H1 (cell line): ENCODE measurements around the gene AIF1L. TPM values are rescaled to one million over a fixed set of nuclear protein-coding genes. Genes with fewer than 3 reads are reported as not detected.

Source experiments
- CTCF ChIA-PET: fragments of 300-600 bp; sonication (Branson Sonifier 250); formaldehyde crosslinking; loops from one replicate; lab custom pipeline; 2021; ENCODE audit not compliant: partially characterized antibody; lab: Charles Lee
- POLR2A ChIA-PET: fragments of 300-600 bp; sonication (Branson Sonifier 250); formaldehyde crosslinking; loops from one replicate; lab custom pipeline; 2021; ENCODE audit warnings: inconsistent platforms; ENCODE audit not compliant: partially characterized antibody; lab: Charles Lee
- DNase-seq, 2 experiments: peaks; one replicate each; pipeline versions ENCODE4 v3.0.0 to v3.0.0-alpha.2; 2010 to 2022; ENCODE audit warnings: low spot score in 2 of 2, low read depth in 1 of 2, mixed read lengths in 1 of 2
- FAIRE-seq: peaks from 2 replicates; lab custom pipeline; 2011; peaks lifted over from hg19 to GRCh38; lab: Jason Lieb, UNC
- H2AFZ ChIP-seq: 2 replicates; pipeline ENCODE4 v1.8.1; 2012; ENCODE audit warnings: low read length, inconsistent platforms
- H2AK5ac ChIP-seq: 2 replicates; pipeline ENCODE4 v1.6.1; 2013; ENCODE audit warnings: low read depth, low read length
- H2BK120ac ChIP-seq: replicated peaks from 2 replicates; pipeline ENCODE3; 2013; ENCODE audit warnings: low read depth, low read length, inconsistent platforms
- H2BK12ac ChIP-seq: 2 replicates; pipeline ENCODE4 v1.6.1; 2013; ENCODE audit warnings: low read depth, low read length
- H2BK15ac ChIP-seq: 2 replicates; pipeline ENCODE4 v1.6.1; 2013; ENCODE audit warnings: low read length
- H2BK20ac ChIP-seq: 2 replicates; pipeline ENCODE4 v1.6.1; 2013; ENCODE audit warnings: low read length
- H2BK5ac ChIP-seq: 2 replicates; pipeline ENCODE4 v1.6.1; 2013; ENCODE audit warnings: low read depth, low read length
- H3K14ac ChIP-seq: 2 replicates; pipeline ENCODE4 v1.6.1; 2013; ENCODE audit warnings: inconsistent platforms; ENCODE audit not compliant: insufficient read length
- H3K18ac ChIP-seq: 2 replicates; pipeline ENCODE4 v1.6.1; 2013; ENCODE audit warnings: low read length; ENCODE audit errors: extremely low read depth
- H3K23ac ChIP-seq: 2 replicates; pipeline ENCODE4 v1.6.1; 2013; ENCODE audit warnings: inconsistent platforms; ENCODE audit not compliant: insufficient read length
- H3K23me2 ChIP-seq: 2 replicates; pipeline ENCODE4 v1.6.1; 2013; ENCODE audit warnings: low read depth, low read length
- H3K27ac ChIP-seq: 2 replicates; pipeline ENCODE4 v1.6.1; 2011; ENCODE audit warnings: low read depth, low read length, inconsistent platforms
- H3K27me3 ChIP-seq, 4 experiments: replicated peaks in 1 of 4; 1 replicate in 1 of 4; 2 replicates in 3 of 4; pipeline versions ENCODE4 v1.6.1 to v1.8.1; 2011 to 2013; ENCODE audit warnings: low read length in 3 of 4, mild to moderate bottlenecking in 3 of 4, inconsistent platforms in 2 of 4, mixed read lengths in 2 of 4, moderate library complexity in 1 of 4; ENCODE audit not compliant: control insufficient read depth in 3 of 4, insufficient read depth in 3 of 4; ENCODE audit errors: extremely low read depth in 1 of 4
- H3K36me3 ChIP-seq, 4 experiments: 2 replicates each; pipeline versions ENCODE4 v1.6.1 to v1.8.1; 2011 to 2013; ENCODE audit warnings: mild to moderate bottlenecking in 4 of 4, low read length in 3 of 4, moderate library complexity in 2 of 4, control low read depth in 1 of 4, inconsistent platforms in 1 of 4; ENCODE audit not compliant: insufficient read depth in 4 of 4, control insufficient read depth in 2 of 4
- H3K4ac ChIP-seq: replicated peaks from 2 replicates; pipeline ENCODE3; 2013; ENCODE audit warnings: low read length, low read depth, mixed read lengths, inconsistent platforms; ENCODE audit not compliant: insufficient read length
- H3K4me1 ChIP-seq, 4 experiments: replicated peaks in 1 of 4; 1 replicate in 1 of 4; 2 replicates in 3 of 4; pipeline versions ENCODE4 v1.6.1 to v1.8.1; 2011 to 2013; ENCODE audit warnings: low read length in 3 of 4, inconsistent platforms in 2 of 4, mixed read lengths in 1 of 4; ENCODE audit not compliant: insufficient read depth in 4 of 4, control insufficient read depth in 3 of 4
- H3K4me2 ChIP-seq, 2 experiments: 2 replicates each; pipeline versions ENCODE4 v1.6.1 to v1.8.1; 2011 to 2013; ENCODE audit warnings: low read depth in 2 of 2, low read length in 2 of 2, control low read depth in 1 of 2, inconsistent platforms in 1 of 2, mild to moderate bottlenecking in 1 of 2; ENCODE audit not compliant: insufficient read depth in 1 of 2
- H3K4me3 ChIP-seq, 4 experiments: fragments of 200-600, 300-600 bp in 1 of 4; sonication (generic), shearing (Covaris generic), sonication (Bioruptor Twin) in 1 of 4; 2 replicates each; pipeline versions ENCODE4 v1.5.1 to v1.8.1; 2011 to 2016; ENCODE audit warnings: low read length in 4 of 4, low read depth in 3 of 4, control low read depth in 2 of 4, inconsistent platforms in 2 of 4, mild to moderate bottlenecking in 2 of 4, mixed read lengths in 1 of 4, moderate library complexity in 1 of 4; ENCODE audit not compliant: insufficient read depth in 2 of 4; ENCODE audit errors: extremely low read depth in 1 of 4
- H3K56ac ChIP-seq: replicated peaks from 2 replicates; pipeline ENCODE3; 2013; ENCODE audit warnings: low read depth, mild to moderate bottlenecking, mixed read lengths, low read length, inconsistent platforms; ENCODE audit not compliant: insufficient read length
- H3K79me1 ChIP-seq: 2 replicates; pipeline ENCODE4 v1.6.1; 2013; ENCODE audit warnings: low read depth, low read length, control low read depth
- H3K79me2 ChIP-seq, 2 experiments: 2 replicates each; pipeline versions ENCODE4 v1.6.1 to v1.8.1; 2012 to 2013; ENCODE audit warnings: low read length in 2 of 2, mild to moderate bottlenecking in 2 of 2, inconsistent platforms in 1 of 2; ENCODE audit not compliant: insufficient read depth in 2 of 2, control insufficient read depth in 1 of 2
- H3K9ac ChIP-seq, 4 experiments: replicated peaks in 1 of 4; 1 replicate in 1 of 4; 2 replicates in 3 of 4; pipeline versions ENCODE4 v1.6.1 to v1.8.1; 2011 to 2013; ENCODE audit warnings: low read depth in 3 of 4, low read length in 3 of 4, control low read depth in 2 of 4, mild to moderate bottlenecking in 2 of 4, moderate library complexity in 2 of 4, inconsistent platforms in 1 of 4; ENCODE audit errors: extremely low read depth in 1 of 4
- H3K9me3 ChIP-seq, 2 experiments: 2 replicates each; pipeline versions ENCODE4 v1.6.1 to v1.8.1; 2012 to 2013; ENCODE audit warnings: mild to moderate bottlenecking in 2 of 2, moderate library complexity in 2 of 2, control low read depth in 1 of 2, inconsistent platforms in 1 of 2, low read depth in 1 of 2, low read length in 1 of 2, mixed read lengths in 1 of 2; ENCODE audit not compliant: insufficient read depth in 2 of 2
- H4K20me1 ChIP-seq, 2 experiments: replicated peaks in 1 of 2; 2 replicates each; pipeline versions ENCODE3 to v1.8.1; 2011 to 2013; ENCODE audit warnings: inconsistent platforms in 2 of 2, low read length in 2 of 2, mild to moderate bottlenecking in 1 of 2; ENCODE audit not compliant: insufficient read depth in 2 of 2, control insufficient read depth in 1 of 2
- H4K5ac ChIP-seq: 2 replicates; pipeline ENCODE4 v1.6.1; 2013; ENCODE audit warnings: low read length, low read depth, mixed read lengths, inconsistent platforms; ENCODE audit not compliant: insufficient read length
- H4K8ac ChIP-seq: 2 replicates; pipeline ENCODE4 v1.8.0; 2013; ENCODE audit warnings: mild to moderate bottlenecking, moderate library complexity, low read length, inconsistent platforms; ENCODE audit not compliant: insufficient read depth; ENCODE audit errors: extremely low read depth
- H4K91ac ChIP-seq: replicated peaks from 2 replicates; pipeline ENCODE3; 2013; ENCODE audit warnings: low read length, mixed read lengths, inconsistent platforms; ENCODE audit not compliant: insufficient read length
- CBX5 ChIP-seq: fragments of 300-800, 300-1000 bp; sonication (generic); IDR thresholded peaks from 2 replicates; pipeline ENCODE4 v1.7.1; 2016; ENCODE audit warnings: antibody characterized with exemption, low read length, low read depth
- POLR2AphosphoS5 ChIP-seq: IDR thresholded peaks from 2 replicates; pipeline ENCODE4 v1.6.1; 2011; ENCODE audit warnings: low read depth, low read length
- RNF2 ChIP-seq: fragments of 200-900, 300-1000 bp; sonication (generic); IDR thresholded peaks from 2 replicates; pipeline ENCODE4 v1.7.1; 2016; ENCODE audit warnings: borderline replicate concordance, low read depth, mild to moderate bottlenecking, antibody characterized with exemption, low read length; ENCODE audit not compliant: poor library complexity, severe bottlenecking; ENCODE audit errors: missing control alignments
- SRF ChIP-seq: IDR thresholded peaks from 2 replicates; pipeline ENCODE4 v1.6.1; 2011; ENCODE audit warnings: mild to moderate bottlenecking, low read depth, low read length, moderate library complexity
- WGBS, 2 experiments: shearing (Covaris generic) in 1 of 2; methylation state at CpG; one replicate each; pipeline versions ENCODE4 v1.1.6 to v1.1.7; 2013 to 2015; ENCODE audit warnings: low lambda C conversion rate in 2 of 2, mixed read lengths in 2 of 2, inconsistent platforms in 1 of 2, low coverage in 1 of 2, missing lambda C conversion rate in 1 of 2; ENCODE audit not compliant: insufficient replicate concordance in 2 of 2, insufficient coverage in 1 of 2, insufficient read length in 1 of 2; ENCODE audit errors: extremely low coverage in 1 of 2, missing lambda C conversion rate in 1 of 2; 5-methylcytosine and 5-hydroxymethylcytosine counted together
- polyA plus RNA-seq, 7 experiments: library from polyadenylated mRNA; depleted of rRNA in 3 of 7; stranded (reverse) in 5 of 7; unstranded in 2 of 7; fragments of >200 nt in 5 of 7; fragments of 200-250 nt in 2 of 7; gene quantifications; 1 replicate in 5 of 7; 2 replicates in 1 of 7; 4 replicates in 1 of 7; pipeline versions ENCODE4 v1.2.1 to v1.2.3, GENCODE V29; 2011 to 2013; ENCODE audit warnings: missing spikeins in 2 of 7, mixed read lengths in 2 of 7
- total RNA-seq: library from RNA; stranded (reverse); fragmentation: NEBNext Ultra II Directional; extraction: Animal tissue kit (Norgen Biotek cat#: 25700); gene quantifications from 2 replicates; pipeline ENCODE4 v1.2.1, GENCODE V29; 2021

Gene AIF1L
- total and polyA plus RNA-seq, 2 of the 8 experiments (the other 6 are each of a cell fraction or from before 2014, with no cell fraction given) = 70.7 to 149 TPM

DNA sequence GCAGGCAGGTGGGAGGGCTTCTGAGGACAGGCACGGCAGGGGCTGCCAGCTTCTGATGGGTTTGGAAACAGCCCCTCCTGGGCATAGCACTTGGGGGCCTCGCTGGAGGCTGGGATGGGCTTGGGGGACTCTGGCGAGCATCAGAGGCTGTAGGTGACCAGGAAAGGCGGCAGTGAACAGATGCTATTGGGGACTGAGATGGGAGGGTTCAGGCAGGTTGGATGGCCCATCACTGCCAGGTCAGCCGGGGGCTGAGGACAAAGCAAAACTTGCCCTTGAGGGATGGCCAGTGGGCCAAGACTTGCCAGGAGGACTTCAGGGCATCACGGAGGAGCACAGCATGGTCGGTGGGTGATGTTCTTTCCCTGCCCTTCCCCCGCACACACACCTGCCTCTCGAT is 6.7 kb downstream of the AIF1L start:
- Histone ChIP-seq H2BK5ac (peak overlapping the region; percentile 88), H2BK15ac (peak overlapping the region; percentile 14; the same call in 1 of the 2 replicates), H3K23me2 (no peaks in the 10 kb centered on the region), H3K27me3 (no peaks in the 10 kb centered on the region), H4K20me1 (peaks cover 2 to 3% of the 10 kb centered on the region in 2 experiments), H3K9ac (peak overlapping the region in 1 of 4 experiments; percentile 44; a peak in 2 of 7 replicates), H3K36me3 (peaks cover 7 to 33% (median 11%) of the 10 kb centered on the region in 4 experiments; a peak in 7 of 8 replicates), H3K4ac (peak overlapping the region; percentile 71), H4K8ac (0 out of 2 replicates have a peak overlapping the region, but pooled peaks have one; percentile 66), H3K4me2 (peak overlapping the region; percentile 1 to 27; a peak in 1 of 4 replicates), H3K79me2 (peaks cover 0 to 9% of the 10 kb centered on the region in 2 experiments; a peak in 1 of 4 replicates), H3K4me1 (peaks cover 8 to 53% (median 38%) of the 10 kb centered on the region in 4 experiments), H3K18ac (peak overlapping the region; percentile 48; the same call in 1 of the 2 replicates), H2AFZ (no peak overlapping the region), H3K9me3 (no peaks in the 10 kb centered on the region), H2BK20ac (no peak overlapping the region), H3K14ac (no peak overlapping the region), H4K91ac (peak overlapping the region; percentile 61), H3K79me1 (peaks cover 5% of the 10 kb centered on the region), H3K27ac (peak overlapping the region; percentile 40; the same call in 1 of the 2 replicates), H4K5ac (peak overlapping the region; percentile 22), H3K56ac (no peak overlapping the region), H3K4me3 (no peak overlapping the region), H2BK120ac (peak overlapping the region; percentile 15), H2BK12ac (0 out of 2 replicates have a peak overlapping the region, but pooled peaks have one; percentile 3), H3K23ac (no peak overlapping the region), H2AK5ac (peak overlapping the region; percentile 82; the same call in 1 of the 2 replicates)
- 83% methylated on average over 9 of the region's 9 CpGs; no CpG with 5 or more reads in 1 of the 2 experiments for WGBS, 2 experiments
- FAIRE-seq = no peak
- DNase-seq = no peak
- CTCF ChIA-PET = interaction anchor here (1.3 to 6.3 kb wide), 4 partner anchors 9 to 57 kb away, joined by 3 to 47 read pairs (median 8); no protein-coding TSS in a partner anchor
- POLR2A ChIA-PET = interaction anchor here (0.7 to 32.4 kb wide), 6 partner anchors 1 to 92 kb away, joined by 3 to 751 read pairs (median 5); partner anchors contain the start of genes AIF1L and NUP214
- TF ChIP-seq CBX5 (no peak), POLR2AphosphoS5 (0 out of 2 replicates have a peak, but pooled peaks have one; percentile 39), SRF (no peak), RNF2 (no peak)
